IPS DF 6.9 (cell line): ENCODE data around the gene CPLX1.

Experiments
- DNase-seq: peaks from one replicate; pipeline ENCODE4 v3.0.0-alpha.2; 2013; ENCODE audit warnings: low read depth, low spot score
- H3K27ac ChIP-seq: one replicate; pipeline ENCODE4 v1.5.1; 2013; ENCODE audit warnings: low read length, control low read depth
- H3K27me3 ChIP-seq: 2 replicates; pipeline ENCODE4 v1.6.1; 2013; ENCODE audit warnings: mild to moderate bottlenecking, low read length; ENCODE audit not compliant: control insufficient read depth, insufficient read depth
- H3K36me3 ChIP-seq: 2 replicates; pipeline ENCODE4 v1.6.1; 2013; ENCODE audit warnings: low read length; ENCODE audit not compliant: control insufficient read depth, insufficient read depth
- H3K4me1 ChIP-seq: 2 replicates; pipeline ENCODE4 v1.6.1; 2013; ENCODE audit warnings: low read length; ENCODE audit not compliant: control insufficient read depth, insufficient read depth
- H3K4me3 ChIP-seq: 2 replicates; pipeline ENCODE4 v1.5.1; 2013; ENCODE audit warnings: mild to moderate bottlenecking, low read length
- H3K9me3 ChIP-seq: 2 replicates; pipeline ENCODE4 v1.6.1; 2013; ENCODE audit warnings: low read length, inconsistent platforms; ENCODE audit not compliant: control insufficient read depth, insufficient read depth
- WGBS: extraction: QIAGEN DNeasy Blood & Tissue Kit; methylation state at CpG from one replicate; pipeline ENCODE4 v1.1.7; 2013; ENCODE audit warnings: mixed read lengths, missing lambda C conversion rate; ENCODE audit not compliant: insufficient read length, insufficient coverage; 5-methylcytosine and 5-hydroxymethylcytosine counted together

Gene CPLX1

GRCh38 chr4:855880-856224 is 29.9 kb upstream of the CPLX1 start:
- Histone ChIP-seq H3K27ac (no peak overlapping the region), H3K27me3 (no peaks in the 10 kb centered on the region), H3K4me3 (no peak overlapping the region), H3K9me3 (no peaks in the 10 kb centered on the region), H3K36me3 (peaks cover 20% of the 10 kb centered on the region), H3K4me1 (no peaks in the 10 kb centered on the region; the same call in 1 of the 2 replicates)
- no peak for DNase-seq
- WGBS, result no CpG with 5 or more reads among the region's 1 CpG

DNA sequence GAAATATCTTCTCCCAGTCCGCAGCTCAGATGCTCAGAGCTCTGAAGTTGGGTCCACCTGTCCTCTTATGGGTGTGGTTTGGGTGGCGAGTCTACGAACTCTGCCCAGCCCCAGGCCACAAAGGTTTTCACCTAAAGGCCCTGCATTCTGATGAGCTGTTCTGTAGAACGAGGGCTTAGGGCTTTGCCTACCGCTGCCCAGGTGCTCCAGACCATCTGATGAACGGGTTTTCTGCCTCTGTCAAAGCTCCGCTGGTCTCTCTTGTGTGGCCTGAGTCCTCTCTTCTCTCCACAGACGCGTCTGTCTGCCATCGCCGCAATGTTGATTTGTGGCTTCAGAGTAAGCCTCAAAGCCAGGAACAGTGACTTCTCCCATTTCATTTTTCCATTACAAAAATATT is 28.4 kb upstream of the CPLX1 start:
- no peak overlapping the region for H3K27ac ChIP-seq
- H3K27me3 ChIP-seq, result no peaks in the 10 kb centered on the region
- H3K36me3 ChIP-seq, result peaks cover 17% of the 10 kb centered on the region
- no peak overlapping the region for H3K4me3 ChIP-seq
- no peak for DNase-seq
- H3K4me1 ChIP-seq, result no peaks in the 10 kb centered on the region
- whole genome bisulfite sequencing, result no CpG with 5 or more reads among the region's 11 CpGs
- no peaks in the 10 kb centered on the region for H3K9me3 ChIP-seq

GRCh38 chr4:853416-853781 is 27.5 kb upstream of the CPLX1 start:
- WGBS, result no CpG with 5 or more reads among the region's 33 CpGs
- H3K36me3 ChIP-seq, result peaks cover 10% of the 10 kb centered on the region

DNA sequence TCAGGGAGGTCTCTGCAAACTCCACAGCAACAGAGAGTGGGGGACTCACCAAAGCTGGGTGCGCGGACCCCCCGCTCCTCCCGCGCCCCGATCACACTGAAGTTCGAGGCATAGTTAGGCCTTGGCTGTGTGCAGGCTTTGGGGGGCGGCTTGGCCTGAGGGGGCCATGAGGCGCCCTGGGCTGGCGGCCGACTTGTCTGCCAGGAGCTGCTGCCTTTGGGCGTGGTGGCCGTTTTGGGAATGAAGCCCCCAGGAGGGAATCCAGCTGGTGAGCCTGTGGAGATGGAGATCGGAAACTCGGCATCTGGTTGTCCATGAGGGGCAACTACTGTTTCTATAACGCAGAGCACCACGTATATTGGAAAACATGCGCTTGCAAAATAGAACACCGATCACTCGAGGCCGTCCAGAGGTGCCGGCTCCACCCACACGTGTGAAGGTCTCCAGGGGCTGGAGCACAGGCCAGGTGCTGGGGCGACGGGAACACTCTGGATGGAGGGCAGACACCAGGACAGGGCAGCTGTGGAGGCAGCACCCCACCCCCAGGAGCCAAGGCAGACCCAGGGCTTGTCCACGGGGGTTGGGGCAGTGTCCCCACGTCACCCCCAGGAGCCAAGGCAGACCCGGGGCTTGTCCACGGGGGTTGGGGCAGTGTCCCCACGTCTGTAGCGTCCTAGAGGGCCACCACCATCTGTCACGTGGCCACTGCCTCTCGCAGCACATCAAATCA is 25.9 kb upstream of the CPLX1 start:
- no peak overlapping the region for H3K27ac ChIP-seq
- no peaks in the 10 kb centered on the region for H3K27me3 ChIP-seq
- peaks cover 5% of the 10 kb centered on the region; the same call in 1 of the 2 replicates for H3K36me3 ChIP-seq
- H3K4me1 ChIP-seq, result no peaks in the 10 kb centered on the region
- DNase-seq, result no peak
- no CpG with 5 or more reads among the region's 33 CpGs for WGBS
- H3K9me3 ChIP-seq, result no peaks in the 10 kb centered on the region
- no peak overlapping the region for H3K4me3 ChIP-seq

More at GRCh38 chr4:853416-853781, 27.5 kb upstream of the CPLX1 start:
- H3K27ac ChIP-seq, result no peak overlapping the region
- no peaks in the 10 kb centered on the region for H3K9me3 ChIP-seq
- no peak overlapping the region for H3K4me3 ChIP-seq
- no peaks in the 10 kb centered on the region for H3K27me3 ChIP-seq
- H3K4me1 ChIP-seq, result no peaks in the 10 kb centered on the region
- no peak for DNase-seq

- no CpG with 5 or more reads among the region's 18 CpGs for WGBS
- no peak for DNase-seq
- Histone ChIP-seq H3K36me3 (peaks cover 5% of the 10 kb centered on the region; the same call in 1 of the 2 replicates), H3K4me3 (no peak overlapping the region), H3K27ac (no peak overlapping the region), H3K4me1 (no peaks in the 10 kb centered on the region), H3K27me3 (no peaks in the 10 kb centered on the region), H3K9me3 (no peaks in the 10 kb centered on the region)
These were observed 24.5 kb upstream of the CPLX1 start for GRCh38 chr4:850323-850945.

GRCh38 chr4:849478-850175 is 23.7 kb upstream of the CPLX1 start:
- H3K27me3 ChIP-seq, result no peaks in the 10 kb centered on the region
- H3K4me3 ChIP-seq, result no peak overlapping the region
- H3K27ac ChIP-seq, result no peak overlapping the region
- no peaks in the 10 kb centered on the region for H3K4me1 ChIP-seq
- WGBS, result no CpG with 5 or more reads among the region's 50 CpGs
- no peak for DNase-seq
- no peaks in the 10 kb centered on the region for H3K9me3 ChIP-seq
- H3K36me3 ChIP-seq, result peaks cover 5% of the 10 kb centered on the region; the same call in 1 of the 2 replicates

- Histone ChIP-seq H3K4me1 (no peaks in the 10 kb centered on the region), H3K9me3 (no peaks in the 10 kb centered on the region), H3K36me3 (peaks cover 5% of the 10 kb centered on the region; the same call in 1 of the 2 replicates), H3K27me3 (no peaks in the 10 kb centered on the region), H3K4me3 (no peak overlapping the region), H3K27ac (no peak overlapping the region)
- no CpG with 5 or more reads among the region's 27 CpGs for WGBS
- DNase-seq, result no peak
These were observed 23.0 kb upstream of the CPLX1 start for GRCh38 chr4:848803-849477.

DNA sequence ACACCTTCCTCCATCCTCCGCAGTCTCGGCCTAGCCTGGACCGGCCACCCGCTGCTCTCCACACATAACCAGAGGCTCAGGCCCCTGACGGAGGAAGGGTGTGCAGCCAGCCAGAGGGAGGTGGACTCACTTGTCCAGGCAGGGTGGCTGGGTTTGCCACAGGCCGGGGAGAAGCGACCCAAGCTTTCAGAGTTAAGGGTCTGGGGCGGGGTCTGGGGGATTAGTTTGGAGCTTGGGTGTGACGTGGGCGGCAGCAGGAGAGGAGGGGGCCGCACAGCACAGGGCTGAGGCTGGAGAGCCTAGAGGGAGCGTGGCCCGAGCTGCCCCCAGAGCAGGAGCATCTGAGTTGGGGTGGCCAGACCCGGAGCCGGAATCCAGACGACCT is 22.4 kb upstream of the CPLX1 start:
- H3K27me3 ChIP-seq, result no peaks in the 10 kb centered on the region
- no peaks in the 10 kb centered on the region for H3K4me1 ChIP-seq
- H3K4me3 ChIP-seq, result no peak overlapping the region; the same call in 1 of the 2 replicates
- no peaks in the 10 kb centered on the region for H3K9me3 ChIP-seq
- DNase-seq, result no peak
- no peak overlapping the region for H3K27ac ChIP-seq
- H3K36me3 ChIP-seq, result peaks cover 5% of the 10 kb centered on the region; the same call in 1 of the 2 replicates
- whole genome bisulfite sequencing, result no CpG with 5 or more reads among the region's 16 CpGs

DNA sequence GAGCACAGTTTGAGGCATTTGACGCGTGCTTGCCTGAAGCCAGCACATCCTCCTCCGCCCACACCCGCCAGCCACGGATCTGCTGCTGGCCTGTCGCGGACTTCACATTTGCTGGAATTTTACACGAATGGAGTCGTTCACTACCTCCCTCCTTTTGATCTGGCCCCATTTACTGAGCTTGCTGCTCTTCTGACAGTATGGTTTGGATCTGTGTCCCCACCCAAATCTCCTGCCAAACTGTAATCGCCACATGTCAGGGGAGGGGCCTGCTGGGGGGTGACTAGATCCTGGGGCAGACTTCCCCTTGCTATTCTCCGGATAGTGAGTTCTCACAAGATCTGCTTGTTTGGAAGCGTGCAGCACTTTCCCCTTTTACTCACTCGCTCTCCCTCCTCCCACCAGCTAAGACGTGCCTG is 19.9 kb upstream of the CPLX1 start:
- Histone ChIP-seq H3K4me3 (no peak overlapping the region), H3K9me3 (no peaks in the 10 kb centered on the region), H3K36me3 (peaks cover 5% of the 10 kb centered on the region; the same call in 1 of the 2 replicates), H3K27ac (no peak overlapping the region), H3K27me3 (no peaks in the 10 kb centered on the region), H3K4me1 (no peaks in the 10 kb centered on the region)
- DNase-seq, result no peak
- no CpG with 5 or more reads among the region's 14 CpGs for WGBS

- DNase-seq, result no peak
- no peak overlapping the region for H3K27ac ChIP-seq
- no CpG with 5 or more reads among the region's 9 CpGs for WGBS
- peaks cover under 1% of the 10 kb centered on the region; the same call in 1 of the 2 replicates for H3K36me3 ChIP-seq
- no peaks in the 10 kb centered on the region for H3K27me3 ChIP-seq
- no peak overlapping the region for H3K4me3 ChIP-seq
- no peaks in the 10 kb centered on the region for H3K4me1 ChIP-seq
- no peaks in the 10 kb centered on the region for H3K9me3 ChIP-seq
These were observed 19.4 kb upstream of the CPLX1 start for GRCh38 chr4:845233-845835.
